Measurements from ENCODE around the gene MUC4. TPM values are rescaled to one million over a fixed set of nuclear protein-coding genes. Genes with fewer than 3 reads are reported as not detected.
"Not testable (repeated sequence)": the region's sequence is repeated elsewhere in the genome, so short reads cannot be mapped to it uniquely, and the experiment has no call there.

The MUC4 gene
- total RNA-seq, 1 donor from 2014 or later: not detected

- no peak for DNase-seq (ENCODE audit: low spot score in 2 of 2)
- H3K4me3 ChIP-seq: no peak overlapping the region
- no peak overlapping the region for H3K27ac ChIP-seq
- H3K36me3 ChIP-seq: no peaks in the 10 kb centered on the region
- intact Hi-C loops (cut with DNase I): no loop called here
- no peak for TF ChIP-seq CTCF (IDR thresholded peaks at IDR 0.05)
- H3K27me3 ChIP-seq: no peaks in the 10 kb centered on the region
- no peaks in the 10 kb centered on the region for H3K9me3 ChIP-seq
- H3K4me1 ChIP-seq: no peaks in the 10 kb centered on the region
These were observed 18.1 kb upstream of the MUC4 start for GRCh38 chr3:195829897-195830254.

GRCh38 chr3:195828762-195829161, 17.0 kb upstream of the MUC4 start:
- intact Hi-C loops (cut with DNase I): no loop called here
- no peaks in the 10 kb centered on the region for H3K9me3 ChIP-seq
- no peak for DNase-seq (ENCODE audit: low spot score in 2 of 2)
- H3K4me1 ChIP-seq: no peaks in the 10 kb centered on the region
- no peak overlapping the region for H3K27ac ChIP-seq
- no peak overlapping the region for H3K4me3 ChIP-seq
- H3K27me3 ChIP-seq: no peaks in the 10 kb centered on the region
- no peaks in the 10 kb centered on the region for H3K36me3 ChIP-seq
- TF ChIP-seq CTCF (IDR thresholded peaks at IDR 0.05): no peak

- DNase-seq (ENCODE audit: low spot score in 2 of 2): no peak
- intact Hi-C loops (cut with DNase I): no loop called here
- no peak overlapping the region for H3K27ac ChIP-seq
- H3K9me3 ChIP-seq: no peaks in the 10 kb centered on the region
- no peak overlapping the region for H3K4me3 ChIP-seq
- TF ChIP-seq CTCF (IDR thresholded peaks at IDR 0.05): no peak
- H3K36me3 ChIP-seq: no peaks in the 10 kb centered on the region
- H3K4me1 ChIP-seq: no peaks in the 10 kb centered on the region
- no peaks in the 10 kb centered on the region for H3K27me3 ChIP-seq
These were observed 14.4 kb upstream of the MUC4 start for GRCh38 chr3:195825857-195826804.

- Histone ChIP-seq H3K27ac (no peak overlapping the region), H3K36me3 (no peaks in the 10 kb centered on the region), H3K4me1 (no peaks in the 10 kb centered on the region), H3K27me3 (no peaks in the 10 kb centered on the region), H3K9me3 (no peaks in the 10 kb centered on the region), H3K4me3 (no peak overlapping the region)
- no peak for DNase-seq (ENCODE audit: low spot score in 2 of 2)
- TF ChIP-seq CTCF (IDR thresholded peaks at IDR 0.05): no peak
- intact Hi-C loops (cut with DNase I): no loop called here
These were observed 13.5 kb upstream of the MUC4 start for GRCh38 chr3:195825191-195825588.

DNA sequence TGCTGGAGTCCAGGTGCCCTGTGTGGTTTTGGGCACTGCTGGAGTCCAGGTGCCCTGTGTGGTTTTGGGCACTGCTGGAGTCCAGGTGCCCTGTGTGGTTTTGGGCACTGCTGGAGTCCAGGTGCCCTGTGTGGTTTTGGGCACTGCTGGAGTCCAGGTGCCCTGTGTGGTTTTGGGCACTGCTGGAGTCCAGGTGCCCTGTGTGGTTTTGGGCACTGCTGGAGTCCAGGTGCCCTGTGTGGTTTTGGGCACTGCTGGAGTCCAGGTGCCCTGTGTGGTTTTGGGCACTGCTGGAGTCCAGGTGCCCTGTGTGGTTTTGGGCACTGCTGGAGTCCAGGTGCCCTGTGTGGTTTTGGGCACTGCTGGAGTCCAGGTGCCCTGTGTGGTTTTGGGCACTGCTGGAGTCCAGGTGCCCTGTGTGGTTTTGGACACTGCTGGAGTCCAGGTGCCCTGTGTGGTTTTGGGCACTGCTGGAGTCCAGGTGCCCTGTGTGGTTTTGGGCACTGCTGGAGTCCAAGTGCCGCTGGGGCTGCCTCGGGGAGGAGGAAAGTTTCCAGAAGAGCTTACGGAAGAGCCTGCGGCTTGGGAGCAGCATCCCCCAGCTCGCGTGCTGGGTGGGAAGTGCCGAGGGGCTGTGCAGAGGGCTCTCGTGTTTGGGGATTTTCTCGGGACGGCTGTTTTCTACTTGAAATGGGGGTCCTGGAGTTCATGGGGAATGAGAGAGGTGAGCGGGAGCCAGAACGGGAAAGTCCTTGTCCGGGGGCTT, 12.9 kb upstream of the MUC4 start:
- H3K27me3 ChIP-seq; H3K4me3 ChIP-seq; H3K4me1 ChIP-seq; H3K9me3 ChIP-seq; intact Hi-C loops (cut with DNase I); H3K27ac ChIP-seq; H3K36me3 ChIP-seq; DNase-seq (ENCODE audit: low spot score in 2 of 2): not testable (repeated sequence)

GRCh38 chr3:195823999-195824398, 12.3 kb upstream of the MUC4 start:
- H3K4me3 ChIP-seq: no peak overlapping the region
- H3K27ac ChIP-seq: no peak overlapping the region
- DNase-seq (ENCODE audit: low spot score in 2 of 2): no peak
- H3K27me3 ChIP-seq: no peaks in the 10 kb centered on the region
- no peaks in the 10 kb centered on the region for H3K4me1 ChIP-seq
- TF ChIP-seq CTCF (IDR thresholded peaks at IDR 0.05): no peak
- H3K36me3 ChIP-seq: no peaks in the 10 kb centered on the region
- no peaks in the 10 kb centered on the region for H3K9me3 ChIP-seq
- intact Hi-C loops (cut with DNase I): no loop called here

Measured in ascending aorta (tissue), 2 donors.